ENCODE results near the gene KLK3.
A peak's percentile ranks its signal among the peaks of the same experiment; 100 is the strongest.
"Not testable (repeated sequence)": the region's sequence is repeated elsewhere in the genome, so short reads cannot be mapped to it uniquely, and the experiment has no call there.

KLK3 gene

GRCh38 chr19:50854636-50855410 lies at the start of gene KLK3:
Gene KLK3, plus strand, starts transcription at chr19:50854915. Its CDS starts 41 bp downstream, at chr19:50854956.
- H3K4me3 Mint-ChIP-seq = no peak within 1 kb of the TSS

GRCh38 chr19:50808856-50809255 lies 45.9 kb upstream of the KLK3 start:
- Mint-ChIP-seq H3K4me1 (ENCODE audit: low read depth) (peaks cover 13% of the 10 kb centered on the region), H3K4me3 (no peak overlapping the region), H3K36me3 (no peaks in the 10 kb centered on the region), H3K27me3 (peaks cover 4% of the 10 kb centered on the region), H3K27ac (no peak overlapping the region), H3K9me3 (ENCODE audit: low read depth) (no peaks in the 10 kb centered on the region)

More at GRCh38 chr19:50854636-50855410, at the start of gene KLK3:
- Mint-ChIP-seq H3K36me3 (no peaks in the 10 kb centered on the region), H3K27me3 (peaks cover 47% of the 10 kb centered on the region), H3K4me1 (ENCODE audit: low read depth) (no peaks in the 10 kb centered on the region), H3K27ac (no peak within 1 kb of the TSS), H3K9me3 (ENCODE audit: low read depth) (no peaks in the 10 kb centered on the region)

GRCh38 chr19:50811622-50812238 lies 43.0 kb upstream of the KLK3 start:
- H3K4me1 Mint-ChIP-seq (ENCODE audit: low read depth); H3K4me3 Mint-ChIP-seq; H3K9me3 Mint-ChIP-seq (ENCODE audit: low read depth); H3K36me3 Mint-ChIP-seq; H3K27ac Mint-ChIP-seq: not testable (repeated sequence)
- H3K27me3 Mint-ChIP-seq = peaks cover 21% of the 10 kb centered on the region

GRCh38 chr19:50812474-50812873 lies 42.2 kb upstream of the KLK3 start:
- Mint-ChIP-seq H3K27ac (no peak overlapping the region), H3K36me3 (no peaks in the 10 kb centered on the region), H3K4me3 (no peak overlapping the region), H3K9me3 (ENCODE audit: low read depth) (no peaks in the 10 kb centered on the region), H3K4me1 (ENCODE audit: low read depth) (peaks cover 10% of the 10 kb centered on the region), H3K27me3 (peaks cover 24% of the 10 kb centered on the region)

- H3K9me3 Mint-ChIP-seq (ENCODE audit: low read depth) = no peaks in the 10 kb centered on the region
- no peak overlapping the region for H3K4me3 Mint-ChIP-seq
- peaks cover 27% of the 10 kb centered on the region for H3K4me1 Mint-ChIP-seq (ENCODE audit: low read depth)
- peaks cover 35% of the 10 kb centered on the region for H3K27me3 Mint-ChIP-seq
- no peak overlapping the region for H3K27ac Mint-ChIP-seq
- H3K36me3 Mint-ChIP-seq = peaks cover 2% of the 10 kb centered on the region
Measured at GRCh38 chr19:50814883-50815282, 39.8 kb upstream of the KLK3 start.

GRCh38 chr19:50815439-50815838 lies 39.3 kb upstream of the KLK3 start:
- Mint-ChIP-seq H3K4me1 (ENCODE audit: low read depth) (peaks cover 33% of the 10 kb centered on the region), H3K4me3 (no peak overlapping the region), H3K36me3 (peaks cover 2% of the 10 kb centered on the region), H3K27me3 (peaks cover 41% of the 10 kb centered on the region), H3K9me3 (ENCODE audit: low read depth) (no peaks in the 10 kb centered on the region), H3K27ac (no peak overlapping the region)

GRCh38 chr19:50817941-50818858 lies 36.5 kb upstream of the KLK3 start:
- peaks cover 50% of the 10 kb centered on the region for H3K27me3 Mint-ChIP-seq
- H3K4me3 Mint-ChIP-seq = peak overlapping the region; percentile 77
- H3K36me3 Mint-ChIP-seq = peaks cover 2% of the 10 kb centered on the region
- H3K4me1 Mint-ChIP-seq (ENCODE audit: low read depth) = peaks cover 39% of the 10 kb centered on the region
- H3K9me3 Mint-ChIP-seq (ENCODE audit: low read depth) = no peaks in the 10 kb centered on the region
- no peak overlapping the region for H3K27ac Mint-ChIP-seq

- H3K4me3 Mint-ChIP-seq = peak overlapping the region; percentile 77
- H3K9me3 Mint-ChIP-seq (ENCODE audit: low read depth) = no peaks in the 10 kb centered on the region
- H3K4me1 Mint-ChIP-seq (ENCODE audit: low read depth) = peaks cover 39% of the 10 kb centered on the region
- H3K27ac Mint-ChIP-seq = no peak overlapping the region
- H3K27me3 Mint-ChIP-seq = peaks cover 50% of the 10 kb centered on the region
- H3K36me3 Mint-ChIP-seq = peaks cover 2% of the 10 kb centered on the region
Measured at GRCh38 chr19:50818859-50819472, 35.7 kb upstream of the KLK3 start.

GRCh38 chr19:50819636-50820035 lies 35.1 kb upstream of the KLK3 start:
- no peaks in the 10 kb centered on the region for H3K9me3 Mint-ChIP-seq (ENCODE audit: low read depth)
- H3K4me1 Mint-ChIP-seq (ENCODE audit: low read depth) = peaks cover 39% of the 10 kb centered on the region
- no peak overlapping the region for H3K4me3 Mint-ChIP-seq
- peaks cover 46% of the 10 kb centered on the region for H3K27me3 Mint-ChIP-seq
- H3K27ac Mint-ChIP-seq = no peak overlapping the region
- peaks cover 2% of the 10 kb centered on the region for H3K36me3 Mint-ChIP-seq

GRCh38 chr19:50820086-50820485 lies 34.6 kb upstream of the KLK3 start:
- H3K4me1 Mint-ChIP-seq (ENCODE audit: low read depth) = peaks cover 39% of the 10 kb centered on the region
- H3K9me3 Mint-ChIP-seq (ENCODE audit: low read depth) = no peaks in the 10 kb centered on the region
- H3K36me3 Mint-ChIP-seq = peaks cover 2% of the 10 kb centered on the region
- peaks cover 43% of the 10 kb centered on the region for H3K27me3 Mint-ChIP-seq
- peak overlapping the region; percentile 48 for H3K4me3 Mint-ChIP-seq
- H3K27ac Mint-ChIP-seq = no peak overlapping the region

GRCh38 chr19:50820549-50821247 lies 34.0 kb upstream of the KLK3 start:
- Mint-ChIP-seq H3K4me1 (ENCODE audit: low read depth) (peaks cover 39% of the 10 kb centered on the region), H3K27ac (no peak overlapping the region), H3K27me3 (peaks cover 40% of the 10 kb centered on the region), H3K4me3 (peak overlapping the region; percentile 48), H3K36me3 (peaks cover 2% of the 10 kb centered on the region), H3K9me3 (ENCODE audit: low read depth) (no peaks in the 10 kb centered on the region)

- H3K27me3 Mint-ChIP-seq = peaks cover 39% of the 10 kb centered on the region
- H3K9me3 Mint-ChIP-seq (ENCODE audit: low read depth) = no peaks in the 10 kb centered on the region
- no peak overlapping the region for H3K4me3 Mint-ChIP-seq
- H3K27ac Mint-ChIP-seq = no peak overlapping the region
- H3K4me1 Mint-ChIP-seq (ENCODE audit: low read depth) = peaks cover 38% of the 10 kb centered on the region
- peaks cover 2% of the 10 kb centered on the region for H3K36me3 Mint-ChIP-seq
Measured at GRCh38 chr19:50821248-50821612, 33.5 kb upstream of the KLK3 start.

- H3K27ac Mint-ChIP-seq = no peak overlapping the region
- H3K9me3 Mint-ChIP-seq (ENCODE audit: low read depth) = no peaks in the 10 kb centered on the region
- H3K4me3 Mint-ChIP-seq = no peak overlapping the region
- peaks cover 2% of the 10 kb centered on the region for H3K36me3 Mint-ChIP-seq
- H3K27me3 Mint-ChIP-seq = peaks cover 37% of the 10 kb centered on the region
- H3K4me1 Mint-ChIP-seq (ENCODE audit: low read depth) = peaks cover 36% of the 10 kb centered on the region
Measured at GRCh38 chr19:50821622-50822021, 33.1 kb upstream of the KLK3 start.

GRCh38 chr19:50822661-50823208 lies 32.0 kb upstream of the KLK3 start:
- no peaks in the 10 kb centered on the region for H3K9me3 Mint-ChIP-seq (ENCODE audit: low read depth)
- peaks cover 2% of the 10 kb centered on the region for H3K36me3 Mint-ChIP-seq
- no peak overlapping the region for H3K4me3 Mint-ChIP-seq
- peaks cover 27% of the 10 kb centered on the region for H3K4me1 Mint-ChIP-seq (ENCODE audit: low read depth)
- peaks cover 35% of the 10 kb centered on the region for H3K27me3 Mint-ChIP-seq
- H3K27ac Mint-ChIP-seq = no peak overlapping the region
